Keratinocyte (primary cell): ENCODE measurements around the gene MFSD6. TPM values are rescaled to one million over a fixed set of nuclear protein-coding genes. Genes with fewer than 3 reads are reported as not detected.

ENCODE experiments used
- DNase-seq: peaks from one replicate; pipeline ENCODE4 v3.0.0-alpha.2; 2011; ENCODE audit warnings: low read depth, missing footprints, low spot score
- FAIRE-seq: peaks from 2 replicates; lab custom pipeline; 2011; peaks lifted over from hg19 to GRCh38; lab: Jason Lieb, UNC
- H2AFZ ChIP-seq: 2 replicates; pipeline ENCODE4 v1.6.0; 2012; ENCODE audit warnings: low read length, control low read depth, inconsistent platforms; ENCODE audit not compliant: control insufficient read depth
- H3K27ac ChIP-seq: 2 replicates; pipeline ENCODE4 v1.5.1; 2011; ENCODE audit warnings: low read length; ENCODE audit not compliant: control insufficient read depth, insufficient read depth
- H3K27me3 ChIP-seq: 3 replicates; pipeline ENCODE4 v1.6.0; 2011; ENCODE audit warnings: low read length; ENCODE audit not compliant: control insufficient read depth, insufficient read depth; ENCODE audit errors: extremely low read depth
- H3K36me3 ChIP-seq, 2 experiments: 2 replicates in 1 of 2; 3 replicates in 1 of 2; pipeline ENCODE4 v1.5.1; 2011; ENCODE audit warnings: low read length in 2 of 2, mild to moderate bottlenecking in 1 of 2; ENCODE audit not compliant: control insufficient read depth in 2 of 2, insufficient read depth in 2 of 2; ENCODE audit errors: extremely low read depth in 1 of 2
- H3K4me1 ChIP-seq: 3 replicates; pipeline ENCODE4 v1.5.1; 2011; ENCODE audit warnings: low read length; ENCODE audit not compliant: control insufficient read depth, insufficient read depth; ENCODE audit errors: extremely low read depth
- H3K4me2 ChIP-seq: 3 replicates; pipeline ENCODE4 v1.6.0; 2011; ENCODE audit warnings: low read depth, low read length; ENCODE audit not compliant: control insufficient read depth, insufficient read depth; ENCODE audit errors: extremely low read depth
- H3K4me3 ChIP-seq, 3 experiments: fragments of 200-600 bp in 1 of 3; sonication (generic) in 1 of 3; 2 replicates in 2 of 3; 3 replicates in 1 of 3; pipeline ENCODE4 v1.5.1; 2011 to 2016; ENCODE audit warnings: low read length in 3 of 3, mild to moderate bottlenecking in 3 of 3, control low read depth in 2 of 3, inconsistent platforms in 1 of 3, low read depth in 1 of 3, mixed read lengths in 1 of 3, mixed run types in 1 of 3, moderate library complexity in 1 of 3; ENCODE audit not compliant: control insufficient read depth in 2 of 3, insufficient read depth in 2 of 3; ENCODE audit errors: extremely low read depth in 1 of 3
- H3K79me2 ChIP-seq: 2 replicates; pipeline ENCODE4 v1.6.0; 2012; ENCODE audit warnings: low read length; ENCODE audit not compliant: control insufficient read depth, insufficient read depth
- H3K9ac ChIP-seq: 3 replicates; pipeline ENCODE4 v1.6.0; 2011; ENCODE audit warnings: low read length; ENCODE audit not compliant: control insufficient read depth, insufficient read depth; ENCODE audit errors: extremely low read depth
- H3K9me1 ChIP-seq: 3 replicates; pipeline ENCODE4 v1.6.0; 2011; ENCODE audit warnings: low read length; ENCODE audit not compliant: control insufficient read depth, insufficient read depth; ENCODE audit errors: extremely low read depth
- H3K9me3 ChIP-seq: 2 replicates; pipeline ENCODE4 v1.5.1; 2012; ENCODE audit warnings: low read depth, low read length; ENCODE audit not compliant: control insufficient read depth
- H4K20me1 ChIP-seq: 3 replicates; pipeline ENCODE4 v1.6.0; 2011; ENCODE audit warnings: low read length; ENCODE audit not compliant: control insufficient read depth, insufficient read depth; ENCODE audit errors: extremely low read depth
- CTCF ChIP-seq, 3 experiments: IDR thresholded peaks in 1 of 3; conservative IDR thresholded peaks in 1 of 3; optimal IDR thresholded peaks in 1 of 3; 2 replicates in 2 of 3; 3 replicates in 1 of 3; pipeline versions ENCODE3 to v1.5.1; 2011; ENCODE audit warnings: low read length in 3 of 3, mild to moderate bottlenecking in 3 of 3, moderate library complexity in 2 of 3, control low read depth in 1 of 3, inconsistent platforms in 1 of 3; ENCODE audit not compliant: insufficient read depth in 2 of 3; ENCODE audit errors: extremely low read depth in 1 of 3
- EZH2 ChIP-seq: IDR thresholded peaks from one replicate; pipeline ENCODE4 v1.6.1; 2012; ENCODE audit warnings: inconsistent platforms, mild to moderate bottlenecking, low read length, moderate library complexity
- dilution Hi-C: fragments of 300-500 bp; cut with MboI; formaldehyde crosslinking; loops from one replicate; pipeline ENCODE4 v1.7.0; 2020; ENCODE audit warnings: low sequenced_read_pairs; ENCODE audit not compliant: extremely low pct_ligation_motif_present
- polyA plus RNA-seq, 5 experiments: library from polyadenylated mRNA; depleted of rRNA in 3 of 5; stranded (reverse) in 3 of 5; stranded (forward) in 1 of 5; unstranded in 1 of 5; fragments of >200 nt; gene quantifications; 1 replicate in 1 of 5; 2 replicates in 3 of 5; 3 replicates in 1 of 5; pipeline versions ENCODE4 v1.2.1 to v1.2.3, GENCODE V29; 2011 to 2012; ENCODE audit warnings: missing spikeins in 2 of 5, low read depth in 1 of 5, low replicate concordance in 1 of 5

MFSD6 gene
- polyA plus RNA-seq, 1 donor (not counting 4 experiments of a cell fraction or from before 2014, with no cell fraction given), result 11.0 TPM

GRCh38 chr2:190524928-190525327, 116.8 kb downstream of the MFSD6 start:
- DNase-seq (no peak), FAIRE-seq (no peak)
- Histone ChIP-seq H3K27me3 (no peaks in the 10 kb centered on the region), H2AFZ (no peak overlapping the region), H3K79me2 (no peaks in the 10 kb centered on the region), H3K9ac (no peak overlapping the region), H3K4me3 (no peak overlapping the region), H3K4me2 (no peak overlapping the region), H3K4me1 (peaks cover 5% of the 10 kb centered on the region), H4K20me1 (no peaks in the 10 kb centered on the region), H3K9me1 (no peaks in the 10 kb centered on the region), H3K27ac (no peak overlapping the region), H3K9me3 (no peaks in the 10 kb centered on the region), H3K36me3 (no peaks in the 10 kb centered on the region)
- dilution Hi-C loops, result no loop called here
- no peak for TF ChIP-seq EZH2
- TF ChIP-seq CTCF (optimal IDR thresholded peaks at IDR 0.05 in 1 of 3, IDR thresholded peaks at IDR 0.05 in 1 of 3, conservative IDR thresholded peaks at IDR 0.05 in 1 of 3; ENCODE audit: extremely low read depth in 1 of 3, insufficient read depth in 2 of 3, low read length in 3 of 3), result no peak

- Histone ChIP-seq H3K4me2 (no peak overlapping the region), H3K27me3 (no peaks in the 10 kb centered on the region)
- dilution Hi-C loops, result no loop called here
Measured at GRCh38 chr2:190526105-190526750, 118.1 kb downstream of the MFSD6 start.

More at GRCh38 chr2:190526105-190526750, 118.1 kb downstream of the MFSD6 start:
- Histone ChIP-seq H3K4me3 (no peak overlapping the region), H3K27ac (no peak overlapping the region), H4K20me1 (no peaks in the 10 kb centered on the region), H3K9ac (no peak overlapping the region), H3K9me1 (no peaks in the 10 kb centered on the region), H3K9me3 (no peaks in the 10 kb centered on the region), H3K79me2 (no peaks in the 10 kb centered on the region), H2AFZ (no peak overlapping the region), H3K36me3 (no peaks in the 10 kb centered on the region), H3K4me1 (peaks cover 10% of the 10 kb centered on the region)
- DNase-seq, result no peak
- no peak for TF ChIP-seq EZH2
- no peak for TF ChIP-seq CTCF (optimal IDR thresholded peaks at IDR 0.05 in 1 of 3, IDR thresholded peaks at IDR 0.05 in 1 of 3, conservative IDR thresholded peaks at IDR 0.05 in 1 of 3; ENCODE audit: extremely low read depth in 1 of 3, insufficient read depth in 2 of 3, low read length in 3 of 3)
- FAIRE-seq, result no peak
